ENCODE measurements around the gene CLSTN2. TPM values are rescaled to one million over a fixed set of nuclear protein-coding genes. Genes with fewer than 3 reads are reported as not detected.

CLSTN2 gene
- total RNA-seq, 1 donor from 2014 or later, result 143 TPM

GRCh38 chr3:140068494-140069017, 133.6 kb downstream of the CLSTN2 start:
- H3K4me3 Mint-ChIP-seq (ENCODE audit: unreplicated experiment), result no peak overlapping the region
- no peaks in the 10 kb centered on the region for H3K4me1 Mint-ChIP-seq (ENCODE audit: unreplicated experiment)
- peaks cover 7% of the 10 kb centered on the region for H3K36me3 Mint-ChIP-seq (ENCODE audit: unreplicated experiment)
- no peak overlapping the region for H3K27ac Mint-ChIP-seq (ENCODE audit: unreplicated experiment)
- DNase-seq (ENCODE audit: extremely low spot score, unreplicated experiment), result no peak
- TF ChIP-seq, protein P1, sequence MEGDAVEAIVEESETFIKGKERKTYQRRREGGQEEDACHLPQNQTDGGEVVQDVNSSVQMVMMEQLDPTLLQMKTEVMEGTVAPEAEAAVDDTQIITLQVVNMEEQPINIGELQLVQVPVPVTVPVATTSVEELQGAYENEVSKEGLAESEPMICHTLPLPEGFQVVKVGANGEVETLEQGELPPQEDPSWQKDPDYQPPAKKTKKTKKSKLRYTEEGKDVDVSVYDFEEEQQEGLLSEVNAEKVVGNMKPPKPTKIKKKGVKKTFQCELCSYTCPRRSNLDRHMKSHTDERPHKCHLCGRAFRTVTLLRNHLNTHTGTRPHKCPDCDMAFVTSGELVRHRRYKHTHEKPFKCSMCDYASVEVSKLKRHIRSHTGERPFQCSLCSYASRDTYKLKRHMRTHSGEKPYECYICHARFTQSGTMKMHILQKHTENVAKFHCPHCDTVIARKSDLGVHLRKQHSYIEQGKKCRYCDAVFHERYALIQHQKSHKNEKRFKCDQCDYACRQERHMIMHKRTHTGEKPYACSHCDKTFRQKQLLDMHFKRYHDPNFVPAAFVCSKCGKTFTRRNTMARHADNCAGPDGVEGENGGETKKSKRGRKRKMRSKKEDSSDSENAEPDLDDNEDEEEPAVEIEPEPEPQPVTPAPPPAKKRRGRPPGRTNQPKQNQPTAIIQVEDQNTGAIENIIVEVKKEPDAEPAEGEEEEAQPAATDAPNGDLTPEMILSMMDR (IDR thresholded peaks at IDR 0.05), result no peak
- no peaks in the 10 kb centered on the region for H3K27me3 Mint-ChIP-seq (ENCODE audit: unreplicated experiment)
- H3K9me3 Mint-ChIP-seq (ENCODE audit: unreplicated experiment), result no peaks in the 10 kb centered on the region

- Mint-ChIP-seq H3K27me3 (ENCODE audit: unreplicated experiment) (no peaks in the 10 kb centered on the region), H3K27ac (ENCODE audit: unreplicated experiment) (no peak overlapping the region), H3K9me3 (ENCODE audit: unreplicated experiment) (no peaks in the 10 kb centered on the region), H3K36me3 (ENCODE audit: unreplicated experiment) (peaks cover 3% of the 10 kb centered on the region), H3K4me3 (ENCODE audit: unreplicated experiment) (no peak overlapping the region), H3K4me1 (ENCODE audit: unreplicated experiment) (no peaks in the 10 kb centered on the region)
- no peak for DNase-seq (ENCODE audit: extremely low spot score, unreplicated experiment)
- TF ChIP-seq, protein P1 (IDR thresholded peaks at IDR 0.05), result no peak
These were observed 138.5 kb downstream of the CLSTN2 start for GRCh38 chr3:140073278-140074045.

DNA sequence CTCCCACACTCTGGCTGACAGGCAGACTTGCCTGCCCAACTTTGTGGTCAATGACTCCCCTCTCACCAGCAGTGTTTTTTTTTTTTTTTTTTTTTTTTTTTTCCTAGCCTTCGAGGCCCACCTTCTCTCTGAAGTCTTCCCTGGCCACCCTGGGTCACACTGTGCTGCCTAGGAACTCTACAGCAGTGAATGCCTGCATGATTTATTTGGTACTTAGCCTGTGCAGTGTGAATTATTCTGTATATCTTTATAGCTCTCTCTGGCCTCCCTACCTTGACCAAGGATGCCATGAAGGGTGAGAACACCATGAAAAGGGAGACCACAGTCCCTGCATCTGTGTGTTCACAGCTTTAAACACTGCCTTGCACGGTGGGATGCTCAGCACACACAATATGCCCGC, 141.6 kb downstream of the CLSTN2 start:
- TF ChIP-seq, protein P1 (IDR thresholded peaks at IDR 0.05), result no peak
- Mint-ChIP-seq H3K4me3 (ENCODE audit: unreplicated experiment) (no peak overlapping the region), H3K36me3 (ENCODE audit: unreplicated experiment) (peaks cover 1% of the 10 kb centered on the region)

DNA sequence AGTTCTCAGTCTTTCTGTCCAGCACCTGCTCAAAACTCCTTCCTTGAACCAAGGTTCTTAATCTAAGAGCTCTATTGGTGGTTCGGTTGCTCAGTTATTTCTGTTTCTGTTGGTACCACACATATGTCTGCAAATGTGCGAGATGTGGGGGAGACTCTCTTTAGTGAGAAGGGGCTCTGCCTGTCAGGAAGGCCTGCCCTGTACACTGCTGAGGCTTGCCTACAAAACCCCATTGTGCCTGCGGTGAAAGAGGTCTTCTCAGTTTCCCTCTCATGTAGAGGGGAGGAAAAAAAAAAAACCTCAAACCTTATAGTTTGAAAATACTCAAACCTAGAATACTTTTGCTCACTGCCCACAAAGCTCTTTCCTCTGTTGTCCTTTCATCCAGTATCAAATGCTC, 142.4 kb downstream of the CLSTN2 start:
- no peak overlapping the region for H3K4me3 Mint-ChIP-seq (ENCODE audit: unreplicated experiment)
- peaks cover 2% of the 10 kb centered on the region for H3K4me1 Mint-ChIP-seq (ENCODE audit: unreplicated experiment)
- no peaks in the 10 kb centered on the region for H3K27me3 Mint-ChIP-seq (ENCODE audit: unreplicated experiment)
- no peak for DNase-seq (ENCODE audit: extremely low spot score, unreplicated experiment)
- TF ChIP-seq, protein P1 (IDR thresholded peaks at IDR 0.05), result no peak
- H3K27ac Mint-ChIP-seq (ENCODE audit: unreplicated experiment), result no peak overlapping the region
- H3K36me3 Mint-ChIP-seq (ENCODE audit: unreplicated experiment), result peaks cover 1% of the 10 kb centered on the region
- no peaks in the 10 kb centered on the region for H3K9me3 Mint-ChIP-seq (ENCODE audit: unreplicated experiment)

More for the DNA sequence above, 141.6 kb downstream of the CLSTN2 start:
- H3K4me1 Mint-ChIP-seq (ENCODE audit: unreplicated experiment), result peaks cover 1% of the 10 kb centered on the region
- H3K9me3 Mint-ChIP-seq (ENCODE audit: unreplicated experiment), result no peaks in the 10 kb centered on the region
- no peaks in the 10 kb centered on the region for H3K27me3 Mint-ChIP-seq (ENCODE audit: unreplicated experiment)
- DNase-seq (ENCODE audit: extremely low spot score, unreplicated experiment), result no peak
- no peak overlapping the region for H3K27ac Mint-ChIP-seq (ENCODE audit: unreplicated experiment)

DNA sequence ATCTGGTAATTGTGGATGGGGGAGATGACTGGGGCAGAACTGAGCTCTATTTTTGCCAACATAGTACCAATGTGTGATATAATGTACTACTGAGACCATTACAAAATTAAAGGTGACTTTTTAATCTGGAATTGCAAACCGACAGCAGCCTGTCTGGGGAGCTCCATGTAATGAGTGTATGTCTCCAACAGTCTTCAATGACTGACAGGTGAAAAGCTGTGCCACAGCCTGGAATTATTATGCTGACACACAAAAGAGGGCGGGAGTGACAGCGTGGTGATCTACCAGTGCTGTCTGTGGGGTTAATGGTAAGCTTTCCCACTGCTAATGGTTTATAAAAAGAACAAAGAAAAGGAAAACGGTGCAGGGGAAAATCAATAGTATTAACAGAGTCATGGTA, 143.4 kb downstream of the CLSTN2 start:
- Mint-ChIP-seq H3K27ac (ENCODE audit: unreplicated experiment) (no peak overlapping the region), H3K27me3 (ENCODE audit: unreplicated experiment) (no peaks in the 10 kb centered on the region), H3K4me1 (ENCODE audit: unreplicated experiment) (peaks cover 2% of the 10 kb centered on the region), H3K4me3 (ENCODE audit: unreplicated experiment) (no peak overlapping the region), H3K36me3 (ENCODE audit: unreplicated experiment) (peaks cover 1% of the 10 kb centered on the region), H3K9me3 (ENCODE audit: unreplicated experiment) (no peaks in the 10 kb centered on the region)
- no peak for DNase-seq (ENCODE audit: extremely low spot score, unreplicated experiment)
- TF ChIP-seq, protein P1 (IDR thresholded peaks at IDR 0.05), result no peak

All from osteocyte (in vitro differentiated cells).